Measurements from ENCODE around the gene GPD1. TPM values are rescaled to one million over a fixed set of nuclear protein-coding genes. Genes with fewer than 3 reads are reported as not detected.

Gene GPD1
- total and polyA plus RNA-seq, 8 donors: 0.58 to 9.5 (median 1.7) TPM

DNA sequence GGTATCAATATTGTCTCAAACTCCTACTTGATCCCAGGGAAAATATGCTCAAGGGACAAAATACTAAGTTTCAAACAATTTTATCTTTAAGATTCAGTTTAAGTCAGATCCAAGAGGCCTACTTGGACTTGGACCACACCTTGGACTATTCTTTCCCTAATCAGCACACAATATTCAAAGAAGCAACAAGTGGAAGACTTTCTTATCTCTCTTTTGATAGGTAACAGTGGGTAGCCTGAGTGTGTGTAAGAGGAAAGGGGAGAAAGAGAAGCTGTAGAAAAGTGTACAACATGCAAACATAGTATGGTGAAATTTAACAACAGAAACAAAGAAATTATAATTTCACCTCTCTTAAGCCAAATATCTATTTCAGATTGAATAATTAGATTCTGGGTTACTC is 56.8 kb downstream of the GPD1 start:
- Histone ChIP-seq H3K27me3 (no peaks in the 10 kb centered on the region), H3K36me3 (no peaks in the 10 kb centered on the region)
- no peak for DNase-seq

More for the DNA sequence above, 56.8 kb downstream of the GPD1 start:
- Histone ChIP-seq H3K9me3 (no peaks in the 10 kb centered on the region), H3K4me3 (no peak overlapping the region), H3K4me1 (peaks cover under 1 to 42% (median 22%) of the 10 kb centered on the region in 4 donors), H3K27ac (no peak overlapping the region)
- intact Hi-C loops (cut with DNase I; ENCODE audit: low total_unique reads): no loop called here
- no peak for TF ChIP-seq POLR2A (IDR thresholded peaks at IDR 0.05)
- TF ChIP-seq EP300 (IDR thresholded peaks at IDR 0.05): no peak
- TF ChIP-seq, protein P1, sequence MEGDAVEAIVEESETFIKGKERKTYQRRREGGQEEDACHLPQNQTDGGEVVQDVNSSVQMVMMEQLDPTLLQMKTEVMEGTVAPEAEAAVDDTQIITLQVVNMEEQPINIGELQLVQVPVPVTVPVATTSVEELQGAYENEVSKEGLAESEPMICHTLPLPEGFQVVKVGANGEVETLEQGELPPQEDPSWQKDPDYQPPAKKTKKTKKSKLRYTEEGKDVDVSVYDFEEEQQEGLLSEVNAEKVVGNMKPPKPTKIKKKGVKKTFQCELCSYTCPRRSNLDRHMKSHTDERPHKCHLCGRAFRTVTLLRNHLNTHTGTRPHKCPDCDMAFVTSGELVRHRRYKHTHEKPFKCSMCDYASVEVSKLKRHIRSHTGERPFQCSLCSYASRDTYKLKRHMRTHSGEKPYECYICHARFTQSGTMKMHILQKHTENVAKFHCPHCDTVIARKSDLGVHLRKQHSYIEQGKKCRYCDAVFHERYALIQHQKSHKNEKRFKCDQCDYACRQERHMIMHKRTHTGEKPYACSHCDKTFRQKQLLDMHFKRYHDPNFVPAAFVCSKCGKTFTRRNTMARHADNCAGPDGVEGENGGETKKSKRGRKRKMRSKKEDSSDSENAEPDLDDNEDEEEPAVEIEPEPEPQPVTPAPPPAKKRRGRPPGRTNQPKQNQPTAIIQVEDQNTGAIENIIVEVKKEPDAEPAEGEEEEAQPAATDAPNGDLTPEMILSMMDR (IDR thresholded peaks at IDR 0.05): no peak
- TF ChIP-seq POLR2AphosphoS5 (IDR thresholded peaks at IDR 0.05): no peak

Other genes with a start within 250 kb of the GPD1 start
- 10 to 100 TPM in 2 of 5 donors, 1 to 10 TPM in 3; 1.2 to 44.6 (median 2.2) TPM for gene FAIM2, start 200.1 kb upstream of the GPD1 start, total RNA-seq
- gene FAIM2, start 200.1 kb upstream of the GPD1 start, polyA plus RNA-seq: 1 to 10 TPM; 1.1 to 1.8 (median 1.6) TPM
- under 1 TPM in 1 of 5 donors, not detected in 4; 0.92 TPM for gene AQP2, start 153.3 kb upstream of the GPD1 start, total RNA-seq
- gene AQP2, start 153.3 kb upstream of the GPD1 start, polyA plus RNA-seq: not detected
- 10 to 100 TPM in 1 of 5 donors, 1 to 10 TPM in 2, not detected in 2; 4.9 to 12.5 (median 6.6) TPM for gene AQP5, start 142.1 kb upstream of the GPD1 start, total RNA-seq
- gene AQP5, start 142.1 kb upstream of the GPD1 start, polyA plus RNA-seq: 10 to 100 TPM in 2 of 3 donors, 1 to 10 TPM in 1; 2.9 to 54.3 (median 10.6) TPM
- gene AQP6, start 131.1 kb upstream of the GPD1 start, total RNA-seq: under 1 TPM in 2 of 5 donors, not detected in 3; 0.18 to 0.45 TPM
- gene AQP6, start 131.1 kb upstream of the GPD1 start, polyA plus RNA-seq: under 1 TPM in 1 of 3 donors, not detected in 2; 0.58 TPM
- 10 to 100 TPM in 4 of 5 donors, 1 to 10 TPM in 1; 9.3 to 36.7 (median 12.9) TPM for gene RACGAP1, start 78.5 kb upstream of the GPD1 start, total RNA-seq
- gene RACGAP1, start 78.5 kb upstream of the GPD1 start, polyA plus RNA-seq: 10 to 100 TPM in 2 of 3 donors, 1 to 10 TPM in 1; 7.9 to 13.4 (median 11.2) TPM
- 1 to 10 TPM in 2 of 5 donors, under 1 TPM in 2, not detected in 1; 0.45 to 3.5 (median 1.3) TPM for gene ASIC1, start 46.4 kb upstream of the GPD1 start, total RNA-seq
- 1 to 10 TPM in 2 of 3 donors, under 1 TPM in 1; 0.92 to 2.6 (median 1.2) TPM for gene ASIC1, start 46.4 kb upstream of the GPD1 start, polyA plus RNA-seq
- gene SMARCD1, start 18.7 kb upstream of the GPD1 start, total RNA-seq: 10 to 100 TPM in 4 of 5 donors, 1 to 10 TPM in 1; 2.9 to 75.9 (median 23.8) TPM
- gene SMARCD1, start 18.7 kb upstream of the GPD1 start, polyA plus RNA-seq: 10 to 100 TPM; 10.1 to 17.3 (median 14.9) TPM
- gene COX14, start 8.2 kb downstream of the GPD1 start, total RNA-seq: 10 to 100 TPM in 4 of 5 donors, 1 to 10 TPM in 1; 9.8 to 96.3 (median 31.8) TPM
- gene COX14, start 8.2 kb downstream of the GPD1 start, polyA plus RNA-seq: 100 to 1,000 TPM in 2 of 3 donors, 10 to 100 TPM in 1; 93.8 to 153 (median 148) TPM
- gene CERS5, start 63.4 kb downstream of the GPD1 start, total RNA-seq: 100 to 1,000 TPM in 1 of 5 donors, 10 to 100 TPM in 2, 1 to 10 TPM in 2; 3.2 to 114 (median 24.1) TPM
- 10 to 100 TPM; 20.7 to 52.6 (median 23.8) TPM for gene CERS5, start 63.4 kb downstream of the GPD1 start, polyA plus RNA-seq
- 100 to 1,000 TPM in 3 of 5 donors, 10 to 100 TPM in 2; 71.0 to 143 (median 132) TPM for gene LIMA1, start 179.5 kb downstream of the GPD1 start, total RNA-seq
- 10 to 100 TPM; 28.7 to 72.4 (median 33.7) TPM for gene LIMA1, start 179.5 kb downstream of the GPD1 start, polyA plus RNA-seq